ENCODE data around the gene SAFB2.

DNA sequence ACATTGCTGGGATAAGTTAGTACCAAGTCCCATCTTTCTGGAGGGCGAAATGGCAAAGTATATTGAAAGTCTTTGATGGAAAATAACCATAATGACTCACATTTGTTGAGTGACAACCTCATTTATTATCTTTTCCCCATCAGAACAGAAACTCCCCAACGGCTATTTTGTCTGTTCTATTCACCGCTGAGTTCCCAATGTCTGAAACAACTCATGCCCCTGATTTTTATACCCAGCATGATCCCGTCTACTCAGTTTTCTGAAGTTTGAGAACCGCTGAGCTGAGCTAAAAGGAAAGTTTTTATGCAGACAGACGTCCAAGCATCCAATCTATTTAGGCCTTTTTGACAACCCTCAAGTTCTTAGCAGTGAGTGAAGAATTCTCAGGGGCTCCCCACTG, 47.0 kb downstream of the SAFB2 start:
- TF ChIP-seq YY1 (IDR thresholded peaks at IDR 0.05; ENCODE audit: insufficient read depth, insufficient read length) (no peak), SUZ12 (IDR thresholded peaks at IDR 0.05; ENCODE audit: extremely low read depth, insufficient read depth, insufficient read length) (no peak)

Measured in NT2/D1 (cell line).